ENCODE measurements around the gene DCLK1.

DCLK1 gene

DNA sequence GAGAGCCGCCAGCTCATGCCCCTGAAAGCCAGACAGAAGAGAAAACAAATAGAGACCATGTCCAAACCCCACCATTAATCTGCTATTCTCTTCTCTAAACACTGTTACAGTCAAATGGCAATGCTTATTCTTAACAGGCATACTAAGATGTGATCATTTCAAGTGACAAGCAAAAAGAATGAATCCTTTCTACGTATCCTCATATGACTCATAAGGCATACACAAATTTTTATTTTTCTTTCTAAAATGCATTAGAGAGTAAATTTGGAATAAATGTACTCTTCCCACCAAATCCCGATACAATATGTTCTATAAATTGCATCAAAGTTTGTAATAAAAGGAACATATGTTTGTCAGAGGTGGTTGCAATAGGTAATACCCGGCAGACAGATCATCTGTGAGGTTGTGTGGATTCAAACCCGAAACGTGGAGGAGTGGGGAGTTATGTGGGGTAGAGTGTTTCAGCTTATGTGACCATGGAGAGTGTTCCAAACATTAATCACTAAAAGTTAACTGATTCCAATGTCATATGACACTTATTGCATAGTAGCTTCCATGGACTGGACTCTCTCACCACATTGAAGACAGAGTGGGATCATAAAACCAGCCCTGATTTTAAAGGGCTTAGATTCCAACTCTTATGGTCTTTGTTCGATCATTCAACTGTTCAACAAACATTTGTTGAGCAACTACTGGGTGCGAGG is 213.1 kb downstream of the DCLK1 start:
- TF ChIP-seq, protein P1, sequence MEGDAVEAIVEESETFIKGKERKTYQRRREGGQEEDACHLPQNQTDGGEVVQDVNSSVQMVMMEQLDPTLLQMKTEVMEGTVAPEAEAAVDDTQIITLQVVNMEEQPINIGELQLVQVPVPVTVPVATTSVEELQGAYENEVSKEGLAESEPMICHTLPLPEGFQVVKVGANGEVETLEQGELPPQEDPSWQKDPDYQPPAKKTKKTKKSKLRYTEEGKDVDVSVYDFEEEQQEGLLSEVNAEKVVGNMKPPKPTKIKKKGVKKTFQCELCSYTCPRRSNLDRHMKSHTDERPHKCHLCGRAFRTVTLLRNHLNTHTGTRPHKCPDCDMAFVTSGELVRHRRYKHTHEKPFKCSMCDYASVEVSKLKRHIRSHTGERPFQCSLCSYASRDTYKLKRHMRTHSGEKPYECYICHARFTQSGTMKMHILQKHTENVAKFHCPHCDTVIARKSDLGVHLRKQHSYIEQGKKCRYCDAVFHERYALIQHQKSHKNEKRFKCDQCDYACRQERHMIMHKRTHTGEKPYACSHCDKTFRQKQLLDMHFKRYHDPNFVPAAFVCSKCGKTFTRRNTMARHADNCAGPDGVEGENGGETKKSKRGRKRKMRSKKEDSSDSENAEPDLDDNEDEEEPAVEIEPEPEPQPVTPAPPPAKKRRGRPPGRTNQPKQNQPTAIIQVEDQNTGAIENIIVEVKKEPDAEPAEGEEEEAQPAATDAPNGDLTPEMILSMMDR (conservative IDR thresholded peaks at IDR 0.05; ENCODE audit: low read depth, low read length) = no peak
- no peak overlapping the region for H2AFZ ChIP-seq (ENCODE audit: low read depth)
- H3K4me3 ChIP-seq (IDR thresholded peaks at IDR 0.05; ENCODE audit: insufficient read depth, low read depth, low read length) = no peak overlapping the region
- no peaks in the 10 kb centered on the region for H3K36me3 ChIP-seq (ENCODE audit: insufficient read depth)
- H3K4me2 ChIP-seq = peak overlapping the region; percentile 79; the same call in 1 of the 2 replicates
- H3K4me1 ChIP-seq (ENCODE audit: low read depth, poor library complexity, severe bottlenecking) = peaks cover 21% of the 10 kb centered on the region
- peak overlapping the region; percentile 72; the same call in 1 of the 2 replicates for H3K27ac ChIP-seq
- H3K9ac ChIP-seq = peak overlapping the region; percentile 59; the same call in 1 of the 2 replicates
- no peaks in the 10 kb centered on the region for H4K20me1 ChIP-seq (ENCODE audit: insufficient read depth)
- no peaks in the 10 kb centered on the region for H3K79me2 ChIP-seq (ENCODE audit: insufficient read depth, low read depth)
- no peaks in the 10 kb centered on the region for H3K27me3 ChIP-seq (ENCODE audit: insufficient read depth, low read depth)

DNA sequence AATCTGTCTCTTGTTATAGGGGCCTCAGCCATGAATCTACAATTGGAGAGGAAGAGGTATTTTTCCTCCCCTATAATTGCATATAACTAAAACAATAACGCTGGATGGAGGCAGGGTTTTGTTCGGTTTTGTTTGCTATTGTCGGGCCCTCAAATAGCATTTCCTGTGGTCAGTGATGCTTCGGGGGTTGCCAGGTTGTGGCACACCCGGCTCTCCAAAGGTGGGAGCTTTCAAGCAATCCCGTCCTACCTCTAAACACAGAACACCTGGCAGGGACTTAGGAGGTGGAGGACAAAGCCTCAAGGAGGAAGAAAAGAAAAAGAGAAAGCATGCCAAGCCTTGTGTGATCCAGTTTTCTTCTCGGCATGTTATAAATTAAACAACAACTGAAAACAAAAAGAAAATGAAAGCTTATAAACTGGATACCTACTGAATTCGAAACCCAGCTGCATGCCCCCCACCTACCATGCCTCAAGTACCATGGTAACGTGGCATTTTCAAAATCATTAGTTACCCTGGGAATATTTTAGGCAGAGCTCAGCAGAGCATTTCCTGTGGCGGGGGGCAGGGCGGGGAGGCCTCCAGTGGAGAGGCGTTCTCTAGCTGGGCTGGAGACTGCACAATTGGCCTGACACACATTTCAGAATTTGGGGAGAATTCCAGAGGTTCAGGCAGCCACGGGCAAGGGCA is 213.8 kb downstream of the DCLK1 start:
- Histone ChIP-seq H3K9ac (peak overlapping the region; percentile 59), H3K4me2 (peak overlapping the region; percentile 79), H3K36me3 (ENCODE audit: insufficient read depth) (no peaks in the 10 kb centered on the region), H3K27ac (peak overlapping the region; percentile 72), H3K4me3 (IDR thresholded peaks at IDR 0.05; ENCODE audit: insufficient read depth, low read depth, low read length) (no peak overlapping the region), H3K27me3 (ENCODE audit: insufficient read depth, low read depth) (no peaks in the 10 kb centered on the region), H3K4me1 (ENCODE audit: low read depth, poor library complexity, severe bottlenecking) (peaks cover 21% of the 10 kb centered on the region), H3K79me2 (ENCODE audit: insufficient read depth, low read depth) (no peaks in the 10 kb centered on the region), H2AFZ (ENCODE audit: low read depth) (peak overlapping the region; percentile 82), H4K20me1 (ENCODE audit: insufficient read depth) (no peaks in the 10 kb centered on the region)
- TF ChIP-seq, protein P1 (conservative IDR thresholded peaks at IDR 0.05; ENCODE audit: low read depth, low read length) = no peak

DNA sequence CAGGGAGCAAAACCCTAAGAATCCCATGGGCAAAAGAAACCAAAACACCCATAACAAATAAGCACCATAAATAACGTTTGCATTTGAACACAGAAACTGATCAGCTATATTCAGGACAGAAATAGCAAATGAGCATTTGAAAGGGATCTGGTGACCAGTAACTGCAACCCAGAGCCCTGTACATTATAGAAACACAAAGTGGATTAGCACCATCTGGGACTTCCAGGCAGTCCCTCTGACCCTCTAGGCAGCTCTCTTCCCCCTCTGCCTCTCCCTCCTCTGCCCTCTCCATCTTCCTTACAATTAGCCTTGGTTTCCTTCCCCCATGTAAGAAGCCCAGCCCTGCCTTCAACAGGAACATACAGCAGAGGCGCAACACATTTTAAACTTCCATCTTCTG is 215.0 kb downstream of the DCLK1 start:
- Histone ChIP-seq H3K27ac (no peak overlapping the region), H3K9ac (no peak overlapping the region), H3K27me3 (ENCODE audit: insufficient read depth, low read depth) (no peaks in the 10 kb centered on the region), H4K20me1 (ENCODE audit: insufficient read depth) (no peaks in the 10 kb centered on the region), H3K4me1 (ENCODE audit: low read depth, poor library complexity, severe bottlenecking) (peaks cover 21% of the 10 kb centered on the region), H3K36me3 (ENCODE audit: insufficient read depth) (no peaks in the 10 kb centered on the region), H3K79me2 (ENCODE audit: insufficient read depth, low read depth) (no peaks in the 10 kb centered on the region), H2AFZ (ENCODE audit: low read depth) (no peak overlapping the region), H3K4me2 (no peak overlapping the region), H3K4me3 (IDR thresholded peaks at IDR 0.05; ENCODE audit: insufficient read depth, low read depth, low read length) (no peak overlapping the region)
- TF ChIP-seq, protein P1 (conservative IDR thresholded peaks at IDR 0.05; ENCODE audit: low read depth, low read length) = no peak

DNA sequence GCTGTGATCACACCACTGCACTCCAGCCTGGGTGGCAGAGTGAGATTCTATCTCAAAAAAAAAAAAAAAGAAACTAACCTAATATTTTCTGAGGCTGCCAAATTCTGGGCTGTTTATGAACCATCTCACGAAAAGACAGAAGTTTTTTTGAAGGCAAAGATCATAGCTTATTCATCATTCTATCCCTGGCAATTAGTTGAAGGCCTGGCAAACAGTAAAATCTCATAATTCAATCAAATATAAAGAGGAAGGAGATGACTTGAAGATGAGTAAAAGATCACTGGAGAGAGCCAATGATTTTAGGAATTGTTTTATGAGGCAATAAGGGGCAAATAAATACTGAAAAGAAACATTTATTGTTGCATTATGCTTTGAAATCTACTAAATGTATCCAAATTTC is 216.5 kb downstream of the DCLK1 start:
- no peak overlapping the region for H3K4me3 ChIP-seq (IDR thresholded peaks at IDR 0.05; ENCODE audit: insufficient read depth, low read depth, low read length)
- H3K27me3 ChIP-seq (ENCODE audit: insufficient read depth, low read depth) = no peaks in the 10 kb centered on the region
- H2AFZ ChIP-seq (ENCODE audit: low read depth) = no peak overlapping the region
- no peaks in the 10 kb centered on the region for H3K79me2 ChIP-seq (ENCODE audit: insufficient read depth, low read depth)
- H3K9ac ChIP-seq = no peak overlapping the region
- TF ChIP-seq, protein P1 (conservative IDR thresholded peaks at IDR 0.05; ENCODE audit: low read depth, low read length) = no peak
- H4K20me1 ChIP-seq (ENCODE audit: insufficient read depth) = no peaks in the 10 kb centered on the region
- no peak overlapping the region for H3K27ac ChIP-seq
- H3K36me3 ChIP-seq (ENCODE audit: insufficient read depth) = no peaks in the 10 kb centered on the region
- H3K4me2 ChIP-seq = no peak overlapping the region
- H3K4me1 ChIP-seq (ENCODE audit: low read depth, poor library complexity, severe bottlenecking) = peaks cover 21% of the 10 kb centered on the region
